GM18868 (cell line): ENCODE data around the gene ARMC6.

Source experiments
- ATAC-seq: cut with Tn5 transposase; IDR thresholded peaks from one replicate; pipeline ENCODE4 v1.9.1; 2021; ENCODE audit warnings: mild to moderate bottlenecking, moderate library complexity; ENCODE audit not compliant: unreplicated experiment

ARMC6 gene

DNA sequence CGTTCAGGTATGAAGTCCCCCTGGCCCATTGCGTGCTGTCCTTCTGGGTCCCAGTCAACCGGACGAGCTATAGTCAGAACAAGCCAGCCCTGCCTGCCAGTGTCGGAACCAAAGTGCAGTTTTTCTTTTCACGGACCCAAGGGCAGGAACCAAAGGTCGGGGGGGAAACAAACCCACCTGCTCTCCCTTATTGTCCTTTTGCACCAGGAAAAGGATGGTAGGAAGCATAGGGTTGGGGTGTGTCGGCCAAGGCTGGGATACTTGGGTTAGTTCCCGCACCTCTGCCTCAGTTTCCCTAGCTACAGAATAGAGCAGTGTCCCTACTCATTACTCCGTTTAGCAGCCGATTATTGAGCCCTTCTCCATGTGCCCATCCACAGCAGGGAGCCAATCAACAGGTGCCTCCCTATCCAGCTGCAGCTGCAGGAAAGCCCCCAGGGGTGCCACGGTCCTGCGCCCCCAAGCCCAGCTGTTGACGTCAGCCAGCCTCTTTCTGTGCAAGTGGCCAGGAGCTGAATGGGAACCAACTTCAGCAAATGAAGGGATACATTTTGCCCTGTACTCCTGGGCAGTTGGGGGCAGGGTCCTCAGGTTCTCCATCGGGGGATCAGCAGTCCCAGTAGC, 21.0 kb downstream of the ARMC6 start:
- ATAC-seq: no peak

DNA sequence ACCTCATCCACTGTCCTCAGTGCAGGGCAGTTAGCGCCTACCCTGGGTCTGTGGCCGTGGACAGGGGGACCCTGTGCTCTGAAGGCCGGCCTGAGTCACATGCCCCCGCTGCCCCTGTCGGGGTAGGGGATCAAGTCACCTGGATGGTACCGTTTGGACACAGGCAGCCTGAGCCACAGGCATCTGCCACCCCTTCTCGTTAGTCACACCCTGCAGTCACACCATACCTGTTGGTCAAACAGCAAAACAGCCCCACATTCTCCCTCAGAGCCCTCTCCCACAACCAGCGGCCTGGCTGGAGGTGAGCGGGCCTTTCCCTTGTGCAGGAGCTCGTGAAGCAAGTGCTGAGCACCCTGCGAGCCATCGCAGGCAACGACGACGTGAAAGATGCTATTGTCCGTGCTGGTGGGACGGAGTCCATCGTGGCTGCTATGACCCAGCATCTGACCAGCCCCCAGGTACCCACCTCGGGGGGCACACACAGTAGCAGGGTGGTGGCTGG, 21.6 kb downstream of the ARMC6 start:
- ATAC-seq: no peak

DNA sequence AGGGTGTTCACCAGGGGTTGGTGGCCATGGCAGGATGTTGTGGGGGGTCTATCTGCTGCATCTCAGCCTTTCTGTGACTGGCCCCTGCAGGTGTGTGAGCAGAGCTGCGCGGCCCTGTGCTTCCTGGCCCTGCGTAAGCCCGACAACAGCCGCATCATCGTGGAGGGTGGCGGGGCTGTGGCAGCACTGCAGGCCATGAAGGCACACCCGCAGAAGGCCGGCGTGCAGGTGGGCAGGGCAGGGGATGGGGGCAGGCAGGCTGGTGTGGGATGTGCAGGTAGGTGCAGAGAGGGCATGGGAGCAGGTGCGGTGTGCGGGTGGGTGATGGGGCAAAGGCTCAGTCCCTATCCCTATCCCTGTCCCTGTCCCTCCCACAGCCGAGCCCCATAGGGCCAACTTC, 22.3 kb downstream of the ARMC6 start:
- ATAC-seq: no peak

DNA sequence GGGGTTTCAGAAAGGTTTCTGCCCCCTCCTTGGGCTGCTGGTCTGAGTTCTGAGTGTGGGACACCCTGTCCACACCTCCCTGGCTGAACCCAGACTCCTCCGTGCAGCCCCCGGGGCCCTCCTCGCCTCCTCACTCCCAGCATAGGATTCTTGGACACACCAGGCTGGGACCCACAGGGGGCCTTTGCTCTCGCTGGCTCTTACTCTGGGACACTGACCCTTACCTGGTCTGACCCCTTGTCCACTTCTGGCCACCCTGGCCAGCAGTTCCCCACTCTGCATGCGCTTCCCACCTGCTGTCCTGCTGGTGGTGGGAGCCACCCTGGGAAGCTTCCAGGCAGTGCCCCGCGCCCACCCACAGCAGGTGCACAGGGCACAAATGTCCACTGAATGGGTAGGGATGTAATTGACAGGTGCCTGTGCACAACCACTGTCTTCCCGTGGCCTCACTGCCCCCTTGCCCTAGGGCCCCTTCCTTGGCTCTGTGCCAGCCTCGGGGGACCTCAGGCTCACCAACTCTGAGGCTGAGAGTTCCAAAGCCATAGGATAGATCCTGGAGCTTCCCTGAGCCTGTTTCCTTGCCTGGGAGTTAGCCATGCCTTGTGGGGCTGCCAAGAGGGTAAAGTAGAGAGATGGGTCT, 23.4 kb downstream of the ARMC6 start:
- ATAC-seq: no peak

DNA sequence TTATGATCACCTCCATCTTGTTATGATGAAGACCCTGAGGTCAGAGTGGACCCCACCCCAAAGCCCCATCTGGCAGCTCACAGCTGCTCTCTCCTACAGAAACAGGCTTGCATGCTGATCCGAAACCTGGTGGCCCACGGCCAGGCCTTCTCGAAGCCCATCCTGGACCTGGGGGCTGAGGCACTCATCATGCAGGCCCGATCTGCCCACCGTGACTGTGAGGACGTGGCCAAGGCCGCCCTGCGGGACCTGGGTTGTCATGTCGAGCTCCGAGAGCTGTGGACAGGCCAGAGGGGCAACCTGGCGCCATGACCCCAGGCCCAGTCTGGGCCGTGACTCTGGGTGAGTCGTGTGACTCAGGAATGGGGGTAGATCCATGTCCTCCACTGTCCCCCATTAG, 23.9 kb downstream of the ARMC6 start:
- no peak for ATAC-seq

DNA sequence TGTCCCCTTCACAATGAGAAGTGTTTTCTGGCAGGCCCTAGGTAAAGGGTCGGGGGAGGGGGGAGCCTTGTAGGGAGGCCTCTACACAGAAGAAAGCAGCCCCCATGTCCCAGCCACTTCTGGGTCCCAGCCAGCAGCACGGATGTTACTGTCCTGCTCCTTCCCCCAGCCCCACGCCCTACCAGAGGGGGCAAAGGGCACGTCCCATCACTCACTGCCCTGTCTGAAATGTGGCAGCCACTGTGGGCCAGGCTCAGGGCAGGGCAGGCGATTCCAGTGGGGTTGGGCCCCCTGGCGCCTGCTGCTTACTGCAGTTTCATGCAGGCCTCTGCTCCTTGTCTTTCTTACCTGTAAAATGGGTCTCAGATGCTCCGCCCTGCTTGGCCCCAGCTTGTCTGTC, 24.3 kb downstream of the ARMC6 start:
- no peak for ATAC-seq

DNA sequence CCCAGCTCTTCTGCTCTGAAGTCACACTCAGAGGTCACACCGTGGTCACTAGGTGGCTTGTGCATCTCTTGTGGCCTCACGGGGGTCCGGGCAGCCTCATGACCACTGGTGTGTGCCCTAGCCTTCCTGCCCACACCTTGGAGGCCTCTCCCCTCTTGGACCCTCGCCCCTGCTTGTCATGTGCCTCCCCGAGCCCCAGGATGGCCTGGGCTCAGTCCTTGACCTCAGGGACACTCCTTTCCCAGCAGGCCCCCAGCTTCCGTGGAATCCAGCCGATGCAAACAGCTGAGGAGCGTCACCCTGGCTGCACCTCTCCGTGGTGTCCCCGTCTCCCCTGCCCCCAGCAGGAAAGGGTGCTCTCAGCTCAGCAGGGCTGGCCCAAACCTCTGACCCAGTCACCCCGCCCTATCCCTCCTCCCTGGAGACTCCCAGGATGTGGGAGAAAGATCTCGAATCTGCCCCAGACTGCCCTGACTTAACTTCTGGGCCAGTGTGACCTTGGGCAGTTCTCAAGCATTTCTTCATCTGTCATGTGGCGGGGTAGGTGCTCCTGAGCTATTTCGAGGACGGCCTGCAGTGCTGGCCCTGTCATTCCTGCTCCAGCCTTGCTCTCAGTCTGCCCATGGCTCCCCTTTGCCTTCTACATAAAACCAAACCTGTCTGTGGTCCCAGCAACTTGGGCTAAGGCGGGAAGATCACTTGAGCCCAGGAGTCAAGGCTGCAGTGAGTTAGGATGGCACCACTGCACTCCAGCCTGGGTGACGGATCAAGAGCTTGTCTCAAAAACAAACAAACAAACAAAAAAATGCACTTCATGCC, 25.8 kb downstream of the ARMC6 start:
- ATAC-seq: no peak

DNA sequence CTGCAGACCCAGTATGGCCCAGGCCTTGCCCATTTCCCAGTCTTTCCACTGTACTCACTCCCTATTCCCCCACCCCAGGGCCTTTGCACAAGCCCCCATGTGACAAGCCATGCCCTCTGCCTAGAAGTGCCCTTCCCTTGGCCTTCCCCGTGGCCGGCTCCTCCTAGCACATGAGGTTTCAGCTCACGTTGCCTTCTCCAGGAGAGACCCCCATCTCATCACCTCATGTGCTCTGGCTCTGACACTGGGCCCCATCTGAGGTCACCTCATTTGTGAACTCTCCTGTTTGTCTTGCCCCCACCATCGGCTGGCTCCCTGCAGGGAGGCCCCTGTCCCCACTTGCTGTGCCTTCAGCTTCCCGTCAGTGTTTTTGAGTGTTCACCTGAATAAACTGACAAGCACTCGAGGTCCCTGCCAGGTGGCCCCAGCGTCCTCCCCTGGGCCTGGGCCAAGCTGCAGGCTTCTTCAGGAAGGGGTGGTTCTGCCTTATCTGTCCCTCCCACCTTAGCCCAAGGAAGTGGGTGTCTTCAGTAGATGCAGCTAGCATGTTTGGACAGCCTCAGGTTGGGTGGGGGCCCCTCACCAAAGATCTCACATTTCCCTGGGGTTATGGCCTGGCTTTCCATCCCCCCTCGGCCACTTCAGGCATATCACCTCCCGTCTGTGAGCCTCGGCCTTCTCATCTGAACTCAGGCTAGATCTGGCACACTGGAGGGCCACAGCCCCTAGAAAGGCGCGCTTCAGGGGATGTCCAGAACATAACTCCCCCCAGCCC, 26.6 kb downstream of the ARMC6 start:
- ATAC-seq: no peak

DNA sequence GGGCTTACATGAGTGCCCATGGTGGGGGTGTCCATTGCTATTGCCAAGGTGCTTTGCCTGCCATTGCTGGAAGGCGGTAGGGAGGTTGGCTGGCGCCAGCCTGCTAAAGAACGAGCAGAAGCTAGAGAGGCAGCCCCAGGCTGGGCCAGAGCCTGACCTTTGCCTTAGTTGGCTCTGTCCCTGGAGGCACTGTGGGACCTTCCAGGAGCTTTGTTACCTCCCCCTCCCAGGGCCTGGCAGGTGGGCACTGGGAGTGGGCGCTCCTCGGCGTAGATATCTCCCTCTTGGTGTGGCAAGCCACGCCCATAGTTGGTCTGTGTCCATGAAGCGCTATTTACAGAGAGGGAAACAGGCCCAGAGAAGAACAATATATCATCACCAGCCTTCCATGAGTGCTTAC, 28.1 kb downstream of the ARMC6 start:
- ATAC-seq: no peak

DNA sequence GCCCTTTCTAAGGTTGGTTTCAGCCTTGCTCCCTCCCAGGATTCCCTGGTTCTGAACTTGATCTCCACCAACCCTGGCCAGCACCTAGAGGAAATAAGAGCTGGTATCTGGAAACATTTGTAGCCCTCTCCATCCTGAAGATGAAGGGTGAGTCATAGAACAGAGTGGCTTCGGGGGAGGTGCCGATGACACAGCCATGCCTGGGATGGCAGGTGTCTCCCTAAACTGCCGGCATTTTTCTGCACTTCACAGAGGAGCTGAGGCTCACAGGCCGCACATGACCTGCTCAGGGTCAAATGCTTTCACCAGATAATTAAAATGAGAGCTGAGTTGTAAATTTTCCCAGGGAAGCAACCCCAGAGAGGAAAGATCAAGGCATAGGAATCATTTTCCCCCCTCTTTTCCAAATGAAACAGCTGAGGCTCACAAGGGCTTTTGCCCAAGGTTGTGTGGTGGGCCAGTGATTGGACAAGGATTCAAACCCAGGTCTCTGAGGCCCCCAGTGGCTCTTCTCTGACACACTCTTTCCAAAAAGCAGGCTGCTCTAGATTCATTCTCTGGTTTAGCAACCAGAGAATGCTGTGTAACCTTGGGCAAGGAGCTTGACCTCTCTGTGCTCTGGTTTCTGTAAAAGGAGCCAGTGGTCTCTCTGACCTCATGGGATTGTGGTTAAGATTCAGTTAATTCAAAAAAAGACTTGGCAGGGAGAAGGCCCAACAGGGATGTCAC, 29.2 kb downstream of the ARMC6 start:
- no peak for ATAC-seq

DNA sequence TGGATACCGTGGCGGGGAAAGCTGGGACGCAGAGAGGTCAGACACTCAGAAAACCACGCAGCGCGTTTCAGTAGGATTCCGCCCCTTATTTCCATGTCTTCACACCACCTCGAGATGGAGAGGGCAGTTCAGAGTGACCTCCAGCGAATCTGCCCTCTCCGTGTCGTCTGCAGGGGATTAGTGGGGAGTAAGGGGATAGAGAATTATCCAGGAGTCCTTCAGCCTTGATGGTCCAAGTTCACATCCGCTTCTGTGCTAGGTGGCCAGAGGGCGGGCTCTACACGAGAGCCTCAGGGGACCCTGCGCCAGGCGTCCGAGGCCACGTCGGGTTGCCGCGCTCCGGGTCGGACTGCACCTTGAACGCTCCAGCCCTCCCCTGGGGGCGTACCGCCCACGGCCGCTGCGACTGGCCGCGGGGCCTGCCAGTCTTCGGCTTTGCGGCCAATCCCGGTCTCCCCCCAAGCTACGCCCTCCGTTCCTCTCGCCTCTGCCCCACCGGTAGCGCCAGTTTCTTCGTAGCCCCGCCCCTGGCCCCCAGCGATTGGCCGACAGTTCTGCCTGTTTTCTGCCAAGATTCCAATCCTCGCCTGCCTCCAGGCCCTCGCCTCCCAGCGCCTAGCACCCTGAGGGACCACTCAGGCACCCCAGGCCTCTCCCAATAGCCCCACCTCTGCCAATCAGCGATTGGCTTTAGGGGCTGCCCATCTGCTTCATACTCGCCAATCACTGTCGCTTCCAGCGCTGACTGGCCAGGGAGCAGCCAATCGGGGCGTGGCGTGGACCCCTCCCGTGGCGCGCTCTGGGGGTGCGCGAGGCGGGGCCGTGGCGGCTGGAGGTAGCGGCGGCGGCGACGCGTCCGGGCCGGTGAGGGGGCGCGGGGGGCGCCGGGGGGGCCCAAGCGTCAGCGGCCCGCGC, 30.0 kb downstream of the ARMC6 start, which contains the start of gene SLC25A42:
SLC25A42 (plus strand) TSS at position 812 of the 915 bp plus-strand sequence. CDS start 32,131 bp downstream, outside the sequence.
- ATAC-seq: peak; percentile 90

DNA sequence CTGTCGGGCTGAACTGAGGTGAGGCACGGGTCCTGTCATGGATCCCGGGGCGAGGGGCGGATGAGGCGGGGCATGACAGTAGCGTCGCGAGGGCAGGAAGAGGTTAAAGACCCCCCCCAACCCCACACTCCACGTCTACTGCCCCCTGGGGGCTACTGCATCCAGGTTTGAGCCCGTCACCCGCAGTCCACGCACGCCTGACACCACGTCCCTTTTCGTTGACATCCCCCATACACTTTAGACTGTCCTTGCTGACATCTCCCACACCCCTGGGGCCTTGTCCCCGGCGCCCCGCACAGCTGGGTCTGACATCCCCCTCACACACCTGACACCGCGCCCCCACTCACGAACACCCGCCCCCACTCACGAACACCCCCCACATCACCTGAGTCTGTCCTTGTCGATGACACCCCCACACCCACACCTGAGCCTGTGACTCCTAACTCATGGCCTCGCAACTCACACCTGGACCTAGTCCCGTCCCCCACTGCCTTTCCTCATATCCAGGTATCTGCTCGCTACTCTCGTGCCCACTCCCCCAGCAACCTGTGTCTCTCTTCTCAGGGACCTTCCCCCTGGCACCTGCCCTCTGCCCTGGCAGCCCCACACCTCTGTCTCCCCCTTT, 30.8 kb downstream of the ARMC6 start:
- ATAC-seq: peak; percentile 3

DNA sequence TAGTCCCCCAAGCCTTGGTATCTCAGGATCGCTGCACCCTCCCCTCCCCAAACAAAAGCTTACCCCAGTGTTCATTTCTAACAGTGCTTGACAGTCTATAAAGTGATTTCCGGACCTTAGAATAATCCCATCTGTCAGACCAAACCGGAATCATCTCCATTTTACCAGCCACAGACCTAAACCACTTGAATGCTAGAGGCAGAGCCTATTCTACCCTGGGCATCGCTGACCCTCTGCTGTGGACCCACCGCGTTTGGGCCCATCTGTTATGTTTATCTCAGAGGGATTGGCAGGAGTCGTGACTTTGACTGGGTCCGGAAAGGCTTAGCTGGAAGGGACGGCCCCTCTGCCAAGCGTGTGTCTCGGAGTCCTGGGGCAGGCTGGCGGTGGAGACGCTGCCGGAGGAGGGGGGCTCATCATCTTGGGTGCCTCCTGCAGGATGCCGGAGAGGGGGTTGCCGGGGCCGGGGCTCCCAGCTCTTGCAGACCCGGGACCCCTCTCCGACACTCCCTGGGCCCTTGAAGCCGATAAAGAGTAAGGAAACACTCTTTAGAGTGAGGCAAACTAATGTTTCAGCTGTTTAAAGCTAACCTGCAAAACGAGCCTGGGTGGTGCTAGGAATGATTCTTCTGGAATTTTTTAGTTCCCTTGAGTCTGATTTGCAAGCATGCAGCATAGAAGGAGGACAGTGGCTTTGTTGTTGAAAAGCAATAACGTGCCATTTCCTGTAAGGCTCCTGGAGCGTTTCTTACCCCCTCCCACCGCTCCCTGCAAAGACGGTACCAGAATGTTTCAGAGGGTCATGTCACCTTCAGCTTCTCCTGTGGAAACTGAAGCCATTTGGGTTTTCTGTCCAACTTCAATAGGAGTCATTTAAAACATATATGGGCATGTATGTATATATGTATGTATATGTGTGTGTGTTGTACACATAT, 31.7 kb downstream of the ARMC6 start:
- ATAC-seq: no peak

DNA sequence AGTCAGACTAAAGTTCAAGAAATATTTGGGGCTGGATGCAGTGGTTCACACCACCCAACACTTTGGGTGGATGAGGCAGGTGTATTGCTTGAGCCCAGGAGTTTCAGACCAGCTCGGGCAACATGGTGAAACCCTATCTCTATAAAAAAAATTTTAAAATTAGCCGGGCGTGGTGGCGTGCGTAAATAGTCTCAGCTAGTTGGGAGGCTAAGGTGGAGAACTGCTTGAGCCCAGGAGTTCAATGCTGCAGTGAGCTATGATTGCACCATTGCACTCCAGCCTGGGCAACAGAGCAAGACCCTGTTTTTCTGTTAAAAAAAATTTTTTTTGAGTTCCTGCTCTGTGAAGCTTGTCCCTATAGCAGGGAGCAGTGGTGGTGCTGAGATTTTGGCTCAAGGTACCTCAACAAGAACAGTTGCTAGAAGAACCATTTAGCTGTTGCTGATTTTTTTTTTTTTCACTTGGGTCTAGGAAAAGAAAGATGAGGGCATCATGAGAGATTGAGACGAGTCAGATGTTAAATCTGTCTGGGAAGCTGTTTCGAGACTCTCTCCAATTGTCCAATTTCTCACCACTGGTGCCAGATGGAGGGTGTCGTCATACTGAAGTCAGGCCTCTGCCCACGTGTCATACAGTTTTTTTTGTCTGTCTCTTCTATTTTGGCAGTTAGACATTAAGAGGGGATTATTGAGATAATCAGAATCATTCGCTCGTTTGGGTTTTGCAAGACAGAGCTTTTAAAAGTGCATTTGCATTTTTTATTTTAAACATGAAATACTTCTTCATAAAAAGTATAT, 34.1 kb downstream of the ARMC6 start:
- ATAC-seq: no peak

DNA sequence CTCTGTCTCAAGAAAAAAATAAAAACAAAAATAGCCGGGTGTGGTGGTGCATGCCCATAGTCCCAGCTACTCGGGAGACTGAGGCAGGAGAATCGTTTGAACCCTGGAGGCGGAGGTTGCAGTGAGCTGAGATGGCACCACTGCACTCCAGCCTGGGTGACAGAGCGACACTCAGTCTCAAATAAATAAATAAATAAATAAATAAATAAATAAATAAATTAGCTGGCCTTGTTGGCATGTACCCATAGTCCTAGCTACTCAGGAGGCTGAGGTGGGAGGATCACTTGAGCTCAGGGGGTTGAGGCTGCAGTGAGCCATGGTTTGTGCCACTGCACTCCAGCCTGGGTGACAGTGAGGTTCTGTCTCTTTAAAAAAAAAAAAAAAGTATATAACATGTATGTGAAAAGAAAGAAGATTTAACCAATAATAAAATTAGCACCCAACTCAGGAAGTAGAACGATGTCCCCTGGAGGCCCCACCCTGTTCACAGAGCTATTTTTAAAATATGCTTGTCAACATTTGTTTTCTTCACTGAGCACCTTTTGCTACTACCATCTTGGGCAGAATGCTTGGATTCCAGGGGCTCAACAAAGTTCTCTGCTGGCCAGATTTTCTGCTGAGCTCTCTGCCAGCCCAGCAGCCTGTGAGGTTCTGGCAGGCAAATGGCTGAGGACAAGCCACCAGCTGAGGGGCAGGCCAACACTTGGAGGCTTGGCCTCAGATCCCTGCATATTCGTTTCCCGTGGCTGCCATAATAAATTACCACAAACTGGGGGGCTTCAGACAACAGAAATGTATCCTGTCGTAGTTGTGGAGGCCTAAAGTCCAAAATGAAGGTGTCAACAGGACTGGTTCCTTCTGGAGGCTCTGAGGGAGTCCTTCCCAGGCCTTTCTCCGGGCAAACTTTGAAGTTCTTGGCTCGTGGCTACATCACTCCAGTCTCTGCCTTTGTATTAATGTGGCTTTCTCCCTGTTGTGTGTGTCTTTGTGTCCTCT, 35.6 kb downstream of the ARMC6 start:
- ATAC-seq: no peak

DNA sequence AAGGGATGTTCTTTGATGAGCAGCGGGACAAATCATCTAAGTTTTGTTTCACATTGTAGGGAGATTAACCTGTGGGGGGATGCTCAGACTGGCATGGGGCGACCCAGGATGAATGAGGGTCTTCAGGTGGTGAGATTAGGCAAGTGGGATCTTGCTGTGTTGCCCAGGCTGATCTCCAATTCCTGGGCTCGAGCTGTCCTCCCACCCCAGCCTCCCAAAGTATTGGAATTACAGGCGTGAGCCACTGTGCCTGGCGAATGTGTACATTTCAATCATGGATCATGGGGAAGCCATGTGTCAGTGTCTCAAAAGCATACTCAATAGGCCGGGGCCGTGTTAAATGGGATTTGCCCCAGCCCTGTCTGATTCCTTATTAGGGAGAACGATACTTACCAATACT, 38.5 kb downstream of the ARMC6 start:
- no peak for ATAC-seq
